ENCODE measurements around the gene EFNA3. TPM values are rescaled to one million over a fixed set of nuclear protein-coding genes. Genes with fewer than 3 reads are reported as not detected.

EFNA3 gene
- total RNA-seq, 1 donor from 2014 or later: 14.6 TPM

GRCh38 chr1:155130272-155131006, 51.8 kb downstream of the EFNA3 start:
- Mint-ChIP-seq H3K27me3 (ENCODE audit: unreplicated experiment) (peaks cover 29% of the 10 kb centered on the region), H3K36me3 (ENCODE audit: unreplicated experiment) (no peaks in the 10 kb centered on the region), H3K4me1 (ENCODE audit: low read depth, unreplicated experiment) (peaks cover 24% of the 10 kb centered on the region), H3K4me3 (ENCODE audit: unreplicated experiment) (peak overlapping the region; percentile 62), H3K9me3 (ENCODE audit: unreplicated experiment) (peaks cover 12% of the 10 kb centered on the region), H3K27ac (ENCODE audit: unreplicated experiment) (peak overlapping the region; percentile 21)
- TF ChIP-seq CTCF (IDR thresholded peaks at IDR 0.05; ENCODE audit: partially characterized antibody, unreplicated experiment): no peak
- no peak for DNase-seq

- Mint-ChIP-seq H3K9me3 (ENCODE audit: unreplicated experiment) (peaks cover 12% of the 10 kb centered on the region), H3K4me3 (ENCODE audit: unreplicated experiment) (no peak overlapping the region), H3K27me3 (ENCODE audit: unreplicated experiment) (peaks cover 28% of the 10 kb centered on the region), H3K27ac (ENCODE audit: unreplicated experiment) (no peak overlapping the region), H3K4me1 (ENCODE audit: low read depth, unreplicated experiment) (peaks cover 24% of the 10 kb centered on the region), H3K36me3 (ENCODE audit: unreplicated experiment) (no peaks in the 10 kb centered on the region)
- no peak for DNase-seq
- TF ChIP-seq CTCF (IDR thresholded peaks at IDR 0.05; ENCODE audit: partially characterized antibody, unreplicated experiment): no peak
Observed at GRCh38 chr1:155131285-155131684, 52.6 kb downstream of the EFNA3 start.

GRCh38 chr1:155131856-155132255, 53.2 kb downstream of the EFNA3 start:
- Mint-ChIP-seq H3K36me3 (ENCODE audit: unreplicated experiment) (no peaks in the 10 kb centered on the region), H3K27me3 (ENCODE audit: unreplicated experiment) (peaks cover 26% of the 10 kb centered on the region), H3K27ac (ENCODE audit: unreplicated experiment) (no peak overlapping the region), H3K4me3 (ENCODE audit: unreplicated experiment) (peak overlapping the region; percentile 25), H3K4me1 (ENCODE audit: low read depth, unreplicated experiment) (peaks cover 20% of the 10 kb centered on the region), H3K9me3 (ENCODE audit: unreplicated experiment) (peaks cover 12% of the 10 kb centered on the region)
- no peak for DNase-seq
- TF ChIP-seq CTCF (IDR thresholded peaks at IDR 0.05; ENCODE audit: partially characterized antibody, unreplicated experiment): no peak

- Mint-ChIP-seq H3K4me3 (ENCODE audit: unreplicated experiment) (peak overlapping the region; percentile 16), H3K36me3 (ENCODE audit: unreplicated experiment) (no peaks in the 10 kb centered on the region), H3K27ac (ENCODE audit: unreplicated experiment) (no peak overlapping the region), H3K27me3 (ENCODE audit: unreplicated experiment) (peaks cover 16% of the 10 kb centered on the region), H3K4me1 (ENCODE audit: low read depth, unreplicated experiment) (peaks cover 13% of the 10 kb centered on the region), H3K9me3 (ENCODE audit: unreplicated experiment) (peaks cover 8% of the 10 kb centered on the region)
- no peak for TF ChIP-seq CTCF (IDR thresholded peaks at IDR 0.05; ENCODE audit: partially characterized antibody, unreplicated experiment)
- no peak for DNase-seq
Observed at GRCh38 chr1:155133799-155134281, 55.2 kb downstream of the EFNA3 start.

- Mint-ChIP-seq H3K27ac (ENCODE audit: unreplicated experiment) (no peak overlapping the region), H3K4me1 (ENCODE audit: low read depth, unreplicated experiment) (peaks cover 13% of the 10 kb centered on the region), H3K4me3 (ENCODE audit: unreplicated experiment) (peak overlapping the region; percentile 100), H3K27me3 (ENCODE audit: unreplicated experiment) (peaks cover 14% of the 10 kb centered on the region), H3K36me3 (ENCODE audit: unreplicated experiment) (no peaks in the 10 kb centered on the region), H3K9me3 (ENCODE audit: unreplicated experiment) (peaks cover 8% of the 10 kb centered on the region)
- DNase-seq: no peak
- no peak for TF ChIP-seq CTCF (IDR thresholded peaks at IDR 0.05; ENCODE audit: partially characterized antibody, unreplicated experiment)
Observed at GRCh38 chr1:155134322-155134721, 55.7 kb downstream of the EFNA3 start.
